CD4-positive, alpha-beta T cell treated with Interferon gamma for 1 hour (primary cell): Measurements from ENCODE around the gene WNT9B.
"Not testable (repeated sequence)": the region's sequence is repeated elsewhere in the genome, so short reads cannot be mapped to it uniquely, and the experiment has no call there.

Source experiments
- DNase-seq: peaks from one replicate; pipeline ENCODE4 v3.0.0-alpha.2; 2020

WNT9B gene

DNA sequence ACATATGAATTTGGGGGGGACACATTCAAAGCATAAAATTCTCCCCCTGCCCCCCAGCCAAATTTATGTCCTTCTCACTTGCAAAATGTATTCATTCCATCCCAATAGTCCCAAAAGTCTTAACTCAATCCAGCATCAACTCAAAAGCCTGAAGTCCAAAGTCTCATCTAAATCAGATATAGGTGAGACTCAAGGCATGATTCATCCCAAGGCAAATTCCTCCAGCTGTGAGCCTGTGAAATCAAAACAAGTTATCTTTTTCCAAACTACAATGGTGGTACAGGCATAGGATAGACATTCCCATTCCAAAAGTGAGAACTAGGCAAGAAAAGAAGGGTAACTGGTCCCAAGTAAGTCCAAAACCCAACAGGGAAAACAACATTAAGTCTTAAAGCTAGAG lies 65.7 kb downstream of the WNT9B start:
- DNase-seq: no peak

DNA sequence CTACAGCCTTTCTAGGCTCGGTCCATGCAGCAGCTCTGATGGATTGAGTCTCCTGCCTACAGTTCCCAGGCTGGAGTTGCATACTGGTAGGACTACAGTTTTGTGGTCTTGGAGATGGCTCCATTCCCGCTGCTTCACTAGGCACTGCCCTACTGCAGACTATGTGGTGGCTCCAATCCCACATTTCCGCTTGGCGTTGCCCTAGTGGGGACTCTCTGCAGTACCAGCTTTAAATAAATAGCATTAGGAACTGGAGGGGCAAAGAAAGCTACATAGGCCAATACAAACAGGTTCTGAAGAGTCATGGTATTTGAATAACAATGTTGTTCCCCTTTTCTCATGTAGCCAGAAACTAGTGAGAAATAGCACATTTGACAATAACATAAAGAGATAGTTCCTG lies 66.1 kb downstream of the WNT9B start:
- DNase-seq: no peak

DNA sequence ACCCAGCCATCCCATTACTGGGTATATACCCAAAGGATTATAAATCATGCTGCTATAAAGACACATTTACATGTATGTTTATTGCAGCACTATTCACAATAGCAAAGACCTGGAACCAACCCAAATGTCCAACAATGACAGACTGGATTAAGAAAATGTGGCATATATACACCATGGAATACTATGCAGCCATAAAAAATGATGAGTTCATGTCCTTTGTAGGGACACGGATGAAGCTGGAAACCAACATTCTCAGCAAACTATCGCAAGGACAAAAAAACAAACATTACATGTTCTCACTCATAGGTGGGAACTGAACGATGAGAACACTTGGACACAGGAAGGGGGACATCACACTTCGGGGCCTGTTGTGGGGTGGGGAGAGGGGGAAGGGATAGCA lies 70.6 kb downstream of the WNT9B start:
- DNase-seq: not testable (repeated sequence)

DNA sequence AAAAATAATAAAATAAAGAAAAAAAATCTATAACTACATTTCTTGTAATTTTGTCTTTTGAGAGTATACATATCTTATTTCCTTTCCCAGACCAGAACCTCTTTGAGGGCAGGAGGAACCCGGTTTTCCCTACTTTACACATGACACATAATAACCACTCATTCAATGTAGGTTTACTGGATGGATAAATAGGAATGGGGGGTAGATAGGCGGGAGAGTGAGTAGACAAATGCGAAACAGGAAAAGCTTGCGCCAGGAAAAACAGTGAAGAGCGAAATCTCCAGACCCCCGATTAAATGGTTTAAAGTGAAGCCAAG lies 71.1 kb downstream of the WNT9B start:
- no peak for DNase-seq

DNA sequence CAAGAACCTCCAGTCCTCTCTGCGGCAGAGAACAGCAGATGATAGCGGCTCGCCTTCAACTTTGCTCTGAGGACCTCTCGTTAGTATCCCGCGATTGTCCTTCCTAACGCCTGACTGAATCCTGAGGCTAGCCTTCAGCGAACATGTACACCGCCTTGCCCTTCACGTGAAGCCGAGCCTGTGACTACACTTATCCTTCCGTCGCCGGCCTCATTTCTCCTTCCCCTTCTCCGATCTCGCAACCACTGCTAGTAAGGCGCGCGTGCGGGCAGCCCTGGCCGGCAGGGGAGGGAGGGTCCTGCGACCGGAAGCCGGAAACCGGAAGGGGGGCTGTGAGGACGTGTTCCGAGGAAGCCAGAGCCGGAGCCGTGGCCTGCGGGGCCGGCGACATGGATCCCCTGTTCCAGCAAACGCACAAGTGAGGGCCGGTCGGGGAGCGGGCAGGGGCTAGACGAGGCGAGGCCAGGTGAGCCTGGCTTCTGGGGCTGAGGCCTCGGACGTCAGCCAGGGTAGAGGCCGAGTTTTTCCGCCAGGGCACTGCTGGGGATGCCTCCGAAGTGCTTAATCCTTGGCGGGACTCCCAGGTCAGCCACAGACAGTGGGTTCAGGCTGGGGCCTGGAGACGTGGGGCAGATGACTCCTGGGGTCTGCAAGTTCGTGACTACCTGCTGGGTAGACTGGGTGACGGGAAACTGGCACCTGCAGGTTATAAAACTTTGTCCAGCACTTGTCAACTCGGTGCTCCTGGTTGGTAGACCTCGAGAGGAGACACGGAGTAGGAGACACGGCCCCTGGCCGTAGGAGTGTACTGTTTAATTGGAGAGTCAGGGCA lies 71.6 kb downstream of the WNT9B start, which contains the start of gene GOSR2:
TSS of gene GOSR2 (plus strand) at position 357 of the 832 bp plus-strand sequence. CDS start at position 390, 33 bp downstream.
- DNase-seq: peak; percentile 86

DNA sequence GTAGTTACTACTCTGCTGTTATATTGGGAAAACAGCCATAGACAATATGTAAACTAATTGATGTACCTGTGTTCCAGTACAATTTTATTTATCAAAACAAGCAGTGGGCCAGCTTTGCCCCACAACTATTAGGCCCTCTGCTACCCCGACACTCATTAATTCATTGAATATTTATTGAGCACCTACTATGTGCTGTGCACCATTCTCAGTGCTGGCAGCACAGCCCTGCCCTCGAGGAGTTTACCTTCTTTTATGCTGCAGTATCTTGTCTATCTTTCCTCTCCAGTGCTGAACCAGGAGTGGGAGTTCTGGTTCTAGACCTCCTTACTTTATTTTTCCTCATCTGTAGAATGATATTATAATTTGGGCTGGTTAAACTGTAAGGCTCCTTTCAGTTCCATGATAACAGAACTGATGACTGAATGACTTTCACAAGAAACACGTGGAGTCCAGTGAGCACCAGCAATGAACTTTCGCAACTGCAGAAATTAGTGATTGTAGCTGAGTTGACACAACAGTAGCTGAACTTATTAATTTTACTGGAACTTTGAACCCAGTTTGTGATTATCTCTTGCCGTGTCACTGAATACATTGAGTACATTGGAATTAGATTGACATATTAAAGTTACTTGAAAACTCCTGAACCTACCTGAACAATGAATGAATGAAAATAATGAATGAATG lies 73.9 kb downstream of the WNT9B start:
- DNase-seq: no peak

DNA sequence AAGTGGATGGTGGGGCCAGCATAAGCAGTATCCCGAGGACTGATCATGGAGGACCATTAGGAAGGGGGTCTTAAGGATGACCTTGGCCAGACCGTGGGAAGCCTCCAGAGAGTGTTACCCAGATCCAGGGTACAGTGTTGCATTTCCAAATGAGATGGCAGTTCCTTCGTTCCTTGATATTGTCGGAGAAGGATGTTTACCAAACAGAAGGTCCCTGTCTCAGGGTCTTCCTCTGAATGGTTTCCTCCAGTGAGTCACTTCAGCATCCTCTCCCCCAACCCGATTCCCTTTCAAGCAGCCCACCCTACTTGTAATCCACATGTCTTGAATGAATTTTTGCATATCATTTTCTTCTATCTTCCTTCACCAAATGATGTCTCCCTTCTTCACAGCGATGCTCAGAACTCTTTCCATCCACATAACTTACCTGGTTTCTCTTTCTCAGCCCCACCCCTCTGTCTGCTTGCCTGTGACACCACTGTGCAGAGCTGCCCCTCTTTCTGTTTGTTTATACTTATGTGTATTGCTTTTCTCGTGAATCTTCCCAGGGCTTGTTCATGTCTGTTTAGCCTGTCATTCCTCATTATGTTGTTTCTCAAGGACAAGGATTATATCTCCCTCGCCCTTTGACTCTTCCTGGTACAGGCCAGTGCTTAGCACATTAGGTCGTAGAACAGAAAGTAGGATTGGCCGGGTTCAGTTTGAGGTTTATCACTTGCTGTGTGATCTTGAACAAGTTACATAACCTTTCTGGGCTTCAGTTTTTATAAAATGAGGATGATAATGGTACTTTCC lies 77.3 kb downstream of the WNT9B start:
- DNase-seq: no peak

DNA sequence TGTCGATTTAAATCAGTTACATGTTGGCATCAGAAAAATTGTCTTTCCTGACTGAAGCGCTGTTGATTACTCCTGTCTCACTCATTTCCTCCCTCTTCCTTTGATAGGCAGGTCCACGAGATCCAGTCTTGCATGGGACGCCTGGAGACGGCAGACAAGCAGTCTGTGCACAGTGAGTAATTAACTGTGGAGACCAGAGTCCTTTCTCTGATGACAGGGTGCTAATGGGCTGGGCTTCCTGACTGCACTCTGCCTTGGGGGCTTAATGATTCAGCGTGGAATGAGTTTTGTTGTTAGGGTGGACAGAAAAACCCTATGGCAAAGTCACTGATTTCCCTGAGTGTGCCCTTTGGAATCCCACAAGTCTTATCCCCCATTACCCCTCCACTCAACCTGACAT lies 78.0 kb downstream of the WNT9B start:
- DNase-seq: no peak

DNA sequence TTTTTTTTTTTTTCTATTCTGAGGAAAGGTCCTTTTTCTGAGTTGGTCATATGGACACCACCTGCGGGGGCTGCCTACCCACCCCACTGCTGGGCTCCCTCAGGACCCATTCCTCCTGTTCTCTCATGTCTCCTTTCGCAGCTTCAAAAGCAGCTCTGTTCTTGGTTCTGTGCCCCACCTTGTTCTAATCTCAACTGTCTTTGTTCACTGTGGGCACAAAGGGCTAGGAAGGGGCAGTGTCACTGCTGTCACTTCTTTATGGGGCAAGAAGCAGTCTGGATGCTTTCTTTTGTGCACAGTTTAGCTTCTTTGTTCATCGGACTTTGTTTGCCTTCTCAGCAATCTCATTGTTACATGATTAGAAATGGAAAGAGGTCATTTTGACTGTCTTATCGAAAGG lies 78.7 kb downstream of the WNT9B start:
- no peak for DNase-seq

DNA sequence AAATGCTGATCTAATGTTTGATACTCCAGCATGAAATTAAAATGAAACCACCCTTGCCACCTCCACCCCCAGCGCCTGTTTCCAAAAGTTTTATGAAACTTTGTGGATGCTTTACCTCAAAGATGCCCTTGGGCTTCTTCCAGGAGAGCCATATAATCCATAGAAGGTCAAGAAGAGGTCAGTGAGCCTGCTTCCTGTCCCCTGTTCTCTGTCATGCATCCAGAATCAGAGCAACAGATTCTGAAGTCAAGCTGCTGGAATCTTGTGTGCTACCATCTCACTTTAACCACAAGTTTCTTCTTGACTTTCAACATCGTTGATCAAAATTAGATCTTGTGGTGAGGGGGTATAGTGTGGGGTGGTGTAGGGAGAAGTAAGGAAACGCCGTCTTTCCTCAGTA lies 80.2 kb downstream of the WNT9B start:
- DNase-seq: no peak

DNA sequence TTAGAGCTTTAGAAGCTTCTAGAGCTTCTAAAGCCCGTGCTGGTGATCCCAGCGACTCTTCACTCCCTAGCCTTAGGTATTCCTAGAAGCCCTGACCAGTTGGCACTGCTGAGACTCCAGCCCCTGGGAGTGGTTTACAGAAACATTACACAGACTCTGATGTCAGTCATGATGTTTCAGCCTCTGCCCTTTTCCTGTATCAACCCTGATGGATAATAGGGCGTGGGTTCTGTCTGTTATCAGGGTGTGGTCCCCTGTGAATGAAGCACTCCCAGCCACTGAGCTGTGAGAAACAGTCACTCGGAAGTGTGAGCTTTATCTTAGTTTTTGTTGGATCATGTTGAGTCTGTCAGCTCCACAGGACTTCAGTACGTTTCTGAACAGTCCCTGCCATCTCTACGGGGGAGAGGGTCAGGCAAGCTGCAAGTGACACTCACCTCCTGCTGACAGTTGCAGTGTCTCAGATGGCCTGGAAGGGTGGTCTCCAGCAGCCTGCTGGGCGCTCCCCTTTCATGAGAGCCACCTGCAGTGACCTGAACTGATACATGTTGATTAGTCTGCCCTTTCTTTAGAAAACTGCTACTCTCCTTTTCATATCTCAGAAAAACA lies 84.4 kb downstream of the WNT9B start:
- no peak for DNase-seq
